Measurements from ENCODE around the gene KRT17. TPM values are rescaled to one million over a fixed set of nuclear protein-coding genes. Genes with fewer than 3 reads are reported as not detected.

The KRT17 gene
- total and polyA plus RNA-seq, 2 of the 4 experiments (the other 2 are of a cell fraction) = 2.5 to 4.6 TPM

- no peak overlapping the region for H2AK9ac ChIP-seq (replicated peaks; ENCODE audit: low read depth, low read length, poor library complexity)
- H3K56ac ChIP-seq (ENCODE audit: extremely low read depth, insufficient read depth, low read length) = no peak overlapping the region
- no peak overlapping the region for H3K18ac ChIP-seq (ENCODE audit: low read depth, low read length)
- H3K4me2 ChIP-seq (ENCODE audit: low read depth, low read length) = no peak overlapping the region
- no peak overlapping the region for H4K91ac ChIP-seq (ENCODE audit: insufficient read depth, low read depth, low read length)
- no peak for DNase-seq
- no peaks in the 10 kb centered on the region for H3K79me1 ChIP-seq (ENCODE audit: low read depth in 1 of 2, low read length in 2 of 2)
- no peak overlapping the region for H2BK120ac ChIP-seq (ENCODE audit: low read depth, low read length)
- no peak overlapping the region for H3K9ac ChIP-seq (ENCODE audit: low read depth, low read length)
- dilution Hi-C loops (cut with HindIII; ENCODE audit: low sequenced_read_pairs, unreplicated experiment) = no loop called here
- ATAC-seq (ENCODE audit: low read depth) = no peak
- no peak overlapping the region for H2BK5ac ChIP-seq (ENCODE audit: low read depth, low read length, poor library complexity, severe bottlenecking)
- H3K4me3 ChIP-seq (ENCODE audit: insufficient read depth, low read depth, low read length) = no peak overlapping the region
- H2BK20ac ChIP-seq (ENCODE audit: low read depth, low read length) = no peak overlapping the region
- H3K27me3 ChIP-seq (ENCODE audit: control insufficient read depth, insufficient read depth, low read length) = peaks cover 35% of the 10 kb centered on the region
- in situ Hi-C loops (cut with MboI; ENCODE audit: low sequenced_read_pairs) = no loop called here
- H4K8ac ChIP-seq (ENCODE audit: low read depth in 2 of 2, low read length in 2 of 2) = no peak overlapping the region
- H2BK15ac ChIP-seq (ENCODE audit: low read depth, low read length) = no peak overlapping the region
- 50% methylated on average over 1 of the region's 4 CpGs; no CpG with 5 or more reads in 1 of the 2 experiments for WGBS, 2 experiments (ENCODE audit: extremely low coverage in 2 of 2, insufficient read length in 1 of 2)
- H3K4me1 ChIP-seq (ENCODE audit: control insufficient read depth, insufficient read depth, low read length) = no peaks in the 10 kb centered on the region
- BruUV-seq (replicated peaks) = no TSS peak
- no peak overlapping the region for H3K23ac ChIP-seq (ENCODE audit: low read depth, low read length)
- H2AK5ac ChIP-seq (ENCODE audit: low read depth, low read length) = no peak overlapping the region
- POLR2A ChIA-PET (ENCODE audit: unreplicated experiment) = interaction anchor here (0.6 kb wide), 1 partner anchor 107 kb away, joined by 3 read pairs; no protein-coding TSS in a partner anchor
- H4K5ac ChIP-seq (ENCODE audit: low read depth, low read length) = no peak overlapping the region
- no peak overlapping the region for H3K4ac ChIP-seq (ENCODE audit: low read depth, low read length)
- no peaks in the 10 kb centered on the region for H3K9me1 ChIP-seq (ENCODE audit: insufficient read depth, low read length)
- no peaks in the 10 kb centered on the region for H3K36me3 ChIP-seq (ENCODE audit: control insufficient read depth, insufficient read depth, low read length)
- no peak overlapping the region for H3K14ac ChIP-seq (replicated peaks; ENCODE audit: low read depth, low read length)
- no peak overlapping the region for H2AFZ ChIP-seq (replicated peaks; ENCODE audit: low read length, poor library complexity)
- H4K20me1 ChIP-seq (ENCODE audit: insufficient read depth, low read length) = no peaks in the 10 kb centered on the region
- CTCF ChIA-PET = interaction anchor here (1.7 kb wide), 1 partner anchor 10 kb away, joined by 5 read pairs; no protein-coding TSS in a partner anchor
- no peaks in the 10 kb centered on the region for H3K9me3 ChIP-seq (ENCODE audit: control insufficient read depth, insufficient read depth, low read length)
- no peak overlapping the region for H3K27ac ChIP-seq (ENCODE audit: insufficient read depth, low read length)
- intact Hi-C loops (cut with micrococcal nuclease) = no loop called here
- no peak for TF ChIP-seq RFX5 (IDR thresholded peaks at IDR 0.05; ENCODE audit: low read depth, low read length)
- TF ChIP-seq POLR2A (IDR thresholded peaks at IDR 0.05; ENCODE audit: low read depth, low read length) = no peak
- TF ChIP-seq MXI1 (IDR thresholded peaks at IDR 0.05; ENCODE audit: borderline replicate concordance, low read depth, low read length) = no peak
- TF ChIP-seq RAD21 (IDR thresholded peaks at IDR 0.05; ENCODE audit: low read length) = no peak
- TF ChIP-seq SMC3 (IDR thresholded peaks at IDR 0.05; ENCODE audit: low read depth, low read length) = no peak
- TF ChIP-seq CTCF (conservative IDR thresholded peaks at IDR 0.05; ENCODE audit: low read depth, low read length) = no peak
- TF ChIP-seq BHLHE40 (IDR thresholded peaks at IDR 0.05; ENCODE audit: low read depth, low read length) = no peak
- TF ChIP-seq USF2 (IDR thresholded peaks at IDR 0.05; ENCODE audit: low read depth, low read length) = no peak
- TF ChIP-seq NFE2L2 (IDR thresholded peaks at IDR 0.05; ENCODE audit: low read depth, low read length) = no peak
- TF ChIP-seq CEBPB (IDR thresholded peaks at IDR 0.05; ENCODE audit: low read depth, low read length) = no peak
Measured at GRCh38 chr17:41581366-41582060, 42.9 kb downstream of the KRT17 start.

All from IMR-90 (cell line).